Small intestine (tissue), 7 donors: ENCODE data around the gene AK9. TPM values are rescaled to one million over a fixed set of nuclear protein-coding genes. Genes with fewer than 3 reads are reported as not detected.

Source experiments
- DNase-seq, 2 donors: peaks; one replicate each; pipeline versions ENCODE4 v3.0.0 to v3.0.0-alpha.2; 2013
- FAIRE-seq: peaks from 2 replicates; lab custom pipeline; 2012; peaks lifted over from hg19 to GRCh38; lab: Jason Lieb, UNC
- H3K27ac ChIP-seq, 3 donors: one replicate each; pipeline ENCODE4 v1.5.1; 2013; ENCODE audit warnings: low read length in 2 of 3, mild to moderate bottlenecking in 2 of 3, control low read depth in 1 of 3, inconsistent platforms in 1 of 3, low read depth in 1 of 3, moderate library complexity in 1 of 3
- H3K27me3 ChIP-seq, 3 donors: one replicate each; pipeline ENCODE4 v1.6.1; 2013; ENCODE audit warnings: low read length in 3 of 3, inconsistent platforms in 1 of 3; ENCODE audit not compliant: control insufficient read depth in 3 of 3, insufficient read depth in 3 of 3
- H3K36me3 ChIP-seq, 3 donors: one replicate each; pipeline ENCODE4 v1.6.1; 2013; ENCODE audit warnings: low read length in 3 of 3, inconsistent platforms in 1 of 3, low read depth in 1 of 3, mild to moderate bottlenecking in 1 of 3, moderate library complexity in 1 of 3; ENCODE audit not compliant: control insufficient read depth in 3 of 3, insufficient read depth in 2 of 3
- H3K4me1 ChIP-seq, 3 donors: one replicate each; pipeline ENCODE4 v1.6.1; 2013; ENCODE audit warnings: low read length in 2 of 3, inconsistent platforms in 1 of 3, low read depth in 1 of 3, mild to moderate bottlenecking in 1 of 3, moderate library complexity in 1 of 3; ENCODE audit not compliant: control insufficient read depth in 3 of 3, insufficient read depth in 2 of 3
- H3K4me3 ChIP-seq, 3 donors: one replicate each; pipeline ENCODE4 v1.5.1; 2013; ENCODE audit warnings: low read length in 3 of 3, control low read depth in 1 of 3, inconsistent platforms in 1 of 3, low read depth in 1 of 3, mild to moderate bottlenecking in 1 of 3, moderate library complexity in 1 of 3
- H3K9me3 ChIP-seq, 2 donors: one replicate each; pipeline ENCODE4 v1.6.1; 2013; ENCODE audit warnings: low read depth in 1 of 2, low read length in 1 of 2; ENCODE audit not compliant: control insufficient read depth in 2 of 2, insufficient read depth in 1 of 2
- whole genome bisulfite sequencing, 3 donors: extraction: QIAGEN DNeasy Blood & Tissue Kit; methylation state at CpG; one replicate each; pipeline ENCODE4 v1.1.7; 2013; 5-methylcytosine and 5-hydroxymethylcytosine counted together
- polyA plus RNA-seq, 4 donors: library from polyadenylated mRNA; stranded (reverse) in 3 of 4; unstranded in 1 of 4; fragments of 200-250 nt in 3 of 4; fragments of 120-200 nt in 1 of 4; gene quantifications; one replicate each; pipeline versions ENCODE4 v1.2.1 to v1.2.3, GENCODE V29; 2013
- donor health status: healthy with polysubstance abuse.
- donor health status: control.
- donor health status: control.
- donor health status: Bipolar disorder and iron deficiency.
- donor health status: healthy.

Gene AK9
- polyA plus RNA-seq, 4 donors, result 2.9 to 7.0 (median 4.3) TPM

DNA sequence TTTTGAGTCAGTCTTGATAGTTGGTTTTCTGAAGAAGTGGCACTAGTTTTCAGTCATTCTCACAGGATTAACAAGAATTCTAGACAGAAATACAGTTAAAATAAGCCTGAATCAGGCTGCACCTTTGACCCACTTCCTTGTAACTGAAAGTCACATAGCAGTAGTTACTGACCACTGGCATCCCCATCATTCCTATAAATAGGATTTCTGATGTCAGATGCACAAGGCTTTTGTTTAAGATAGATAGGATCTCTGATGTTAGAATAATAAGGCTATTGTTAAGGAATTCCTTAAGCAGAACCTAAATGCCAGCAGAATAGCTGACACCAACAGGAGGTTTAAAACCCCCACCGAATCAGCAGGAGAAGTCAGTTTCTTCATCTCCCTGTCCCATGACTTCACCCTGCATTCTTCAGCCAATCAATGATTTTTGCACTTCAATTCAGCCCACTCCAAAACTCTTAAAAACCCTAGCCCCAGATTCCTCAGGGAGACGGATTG, 177.4 kb downstream of the AK9 start:
- Histone ChIP-seq H3K27me3 (no peaks in the 10 kb centered on the region), H3K4me1 (no peaks in the 10 kb centered on the region), H3K4me3 (no peak overlapping the region), H3K36me3 (no peaks in the 10 kb centered on the region), H3K9me3 (peaks cover 0 to 5% of the 10 kb centered on the region in 2 donors), H3K27ac (no peak overlapping the region)
- FAIRE-seq (no peak), DNase-seq (no peak)
- WGBS, 3 donors, result 80 to 100% (median 92%) methylated on average over 2 of the region's 2 CpGs

DNA sequence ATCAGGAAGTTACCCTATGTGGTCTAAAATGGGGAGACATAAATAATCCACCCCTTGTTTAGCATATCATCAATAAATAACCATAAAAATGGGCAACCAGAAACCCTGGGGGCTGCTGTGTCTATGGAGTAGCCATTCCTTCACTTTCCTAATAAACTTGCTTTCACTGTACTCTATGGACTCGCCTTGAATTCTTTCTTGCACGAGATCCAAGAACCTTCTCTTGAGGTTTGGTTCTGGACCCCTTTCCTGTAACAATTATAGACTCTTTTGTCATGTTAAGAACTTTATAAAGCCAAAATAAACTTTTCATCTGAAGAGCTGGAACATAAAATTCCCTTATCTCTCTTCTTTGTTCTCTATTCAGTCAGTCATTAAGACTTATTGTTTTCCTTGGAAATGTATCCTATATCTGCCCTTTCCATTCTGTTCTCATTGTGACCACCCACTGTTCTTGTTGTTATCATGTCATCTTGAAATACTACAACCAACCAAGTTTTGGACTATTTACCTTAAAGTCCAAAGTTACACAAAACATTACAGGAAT, 178.7 kb downstream of the AK9 start:
- Histone ChIP-seq H3K27me3 (no peaks in the 10 kb centered on the region), H3K36me3 (no peaks in the 10 kb centered on the region), H3K4me3 (no peak overlapping the region), H3K9me3 (peaks cover 0 to 5% of the 10 kb centered on the region in 2 donors), H3K27ac (no peak overlapping the region), H3K4me1 (no peaks in the 10 kb centered on the region)
- FAIRE-seq (no peak), DNase-seq (no peak)
- 79 to 86% (median 85%) methylated on average over 2 of the region's 2 CpGs for WGBS, 3 donors

DNA sequence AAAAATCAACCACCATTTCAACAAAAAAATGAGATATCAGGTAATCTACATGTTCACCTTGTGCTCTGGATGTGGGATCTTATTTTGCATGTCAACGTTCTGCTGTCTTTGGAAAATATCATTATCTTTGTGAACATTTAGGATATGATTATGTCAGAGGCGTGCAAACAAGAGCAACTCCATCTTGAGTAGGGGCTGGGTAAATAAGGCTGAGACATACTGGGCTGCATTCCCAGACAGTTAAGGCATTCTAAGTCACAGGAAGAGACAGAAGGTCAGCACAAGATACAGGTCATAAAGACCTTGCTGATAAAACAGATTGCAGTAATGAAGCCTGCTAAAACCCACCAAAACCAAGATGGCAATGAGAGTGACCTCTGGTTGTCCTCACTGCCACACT, 179.2 kb downstream of the AK9 start:
- Histone ChIP-seq H3K4me1 (no peaks in the 10 kb centered on the region), H3K27me3 (no peaks in the 10 kb centered on the region), H3K27ac (no peak overlapping the region), H3K9me3 (peaks cover 0 to 5% of the 10 kb centered on the region in 2 donors), H3K4me3 (no peak overlapping the region), H3K36me3 (no peaks in the 10 kb centered on the region)
- no peak for DNase-seq
- no peak for FAIRE-seq
- WGBS, 3 donors, result 74 to 84% (median 81%) methylated on average over 2 of the region's 2 CpGs

- no peaks in the 10 kb centered on the region for H3K36me3 ChIP-seq
- no peaks in the 10 kb centered on the region for H3K4me1 ChIP-seq
- no peak overlapping the region for H3K27ac ChIP-seq
- no peaks in the 10 kb centered on the region for H3K27me3 ChIP-seq
- H3K9me3 ChIP-seq, result peaks cover 0 to 5% of the 10 kb centered on the region in 2 donors
- 71 to 79% (median 72%) methylated on average over 1 of the region's 1 CpG for WGBS, 3 donors
- H3K4me3 ChIP-seq, result no peak overlapping the region
- DNase-seq (no peak), FAIRE-seq (no peak)
These were observed 180.6 kb downstream of the AK9 start for GRCh38 chr6:109510358-109510757.

GRCh38 chr6:109508166-109508860, 182.7 kb downstream of the AK9 start:
- no peak overlapping the region for H3K4me3 ChIP-seq
- H3K27me3 ChIP-seq, result no peaks in the 10 kb centered on the region
- H3K9me3 ChIP-seq, result peaks cover 0 to 5% of the 10 kb centered on the region in 2 donors
- no peak for FAIRE-seq
- DNase-seq, result no peak
- H3K4me1 ChIP-seq, result no peaks in the 10 kb centered on the region
- no peak overlapping the region for H3K27ac ChIP-seq
- WGBS, 3 donors, result 65 to 70% (median 66%) methylated on average over 4 of the region's 4 CpGs
- H3K36me3 ChIP-seq, result no peaks in the 10 kb centered on the region

DNA sequence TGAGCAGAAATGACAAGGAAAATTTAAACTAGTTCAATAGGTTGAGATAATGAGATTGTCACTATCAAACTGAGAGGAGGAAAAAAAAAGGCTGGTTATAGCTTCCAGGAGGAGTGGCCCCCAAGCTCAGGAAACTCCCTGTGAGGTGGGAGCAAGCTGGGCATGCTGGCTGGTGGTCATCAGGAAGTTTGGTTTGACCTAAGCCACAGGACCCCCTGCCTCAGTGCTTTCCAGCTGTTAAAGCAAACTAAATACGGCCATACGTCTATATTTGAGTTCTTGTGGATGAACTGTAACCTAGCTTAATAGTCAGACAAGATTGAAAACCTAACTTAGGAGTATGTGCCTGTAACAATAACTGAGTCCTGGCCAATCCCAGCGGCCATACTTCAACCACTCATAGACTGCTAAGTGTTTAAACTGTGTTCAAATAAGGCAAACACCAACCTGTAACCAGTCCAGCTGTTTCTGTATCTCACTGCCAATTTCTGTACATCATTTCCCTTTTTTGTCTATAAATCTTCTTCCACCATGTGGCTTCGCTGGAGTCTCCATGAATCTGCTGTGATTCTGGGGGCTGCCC, 183.4 kb downstream of the AK9 start:
- WGBS, 3 donors, result 76 to 94% (median 87%) methylated on average over 4 of the region's 4 CpGs
- FAIRE-seq, result no peak
- Histone ChIP-seq H3K4me3 (no peak overlapping the region), H3K27me3 (no peaks in the 10 kb centered on the region), H3K27ac (no peak overlapping the region), H3K4me1 (no peaks in the 10 kb centered on the region), H3K36me3 (no peaks in the 10 kb centered on the region), H3K9me3 (peaks cover 0 to 5% of the 10 kb centered on the region in 2 donors)
- DNase-seq, result no peak

GRCh38 chr6:109506841-109507240, 184.2 kb downstream of the AK9 start:
- Histone ChIP-seq H3K27me3 (no peaks in the 10 kb centered on the region), H3K4me3 (no peak overlapping the region), H3K4me1 (no peaks in the 10 kb centered on the region), H3K9me3 (peaks cover 0 to 5% of the 10 kb centered on the region in 2 donors), H3K36me3 (no peaks in the 10 kb centered on the region), H3K27ac (no peak overlapping the region)
- DNase-seq (no peak), FAIRE-seq (no peak)
- 88 to 98% (median 93%) methylated on average over 2 of the region's 2 CpGs for WGBS, 3 donors

- Histone ChIP-seq H3K36me3 (no peaks in the 10 kb centered on the region), H3K4me1 (no peaks in the 10 kb centered on the region), H3K27me3 (no peaks in the 10 kb centered on the region), H3K9me3 (peaks cover 0 to 5% of the 10 kb centered on the region in 2 donors), H3K4me3 (no peak overlapping the region), H3K27ac (no peak overlapping the region)
- no peak for DNase-seq
- WGBS, 3 donors, result 90 to 93% (median 92%) methylated on average over 2 of the region's 2 CpGs
- no peak for FAIRE-seq
These were observed 184.7 kb downstream of the AK9 start for GRCh38 chr6:109506314-109506713.
